GM12801 (cell line): ENCODE results near the gene DGKA.

Experiments used
- CTCF ChIP-seq: IDR thresholded peaks from one replicate; pipeline ENCODE4 v1.5.1; 2011; ENCODE audit warnings: control low read depth; ENCODE audit not compliant: insufficient read length; ENCODE audit errors: extremely low read depth

DGKA gene

GRCh38 chr12:55930771-55931316, at the start of gene DGKA:
TSS of gene DGKA (plus strand) at chr12:55931162. CDS start at chr12:55936504, 5,342 bp downstream.
- no peak for TF ChIP-seq CTCF

- TF ChIP-seq CTCF: no peak
These were observed 45.8 kb upstream of the DGKA start for GRCh38 chr12:55885113-55885512.

- TF ChIP-seq CTCF: no peak
These were observed 39.7 kb upstream of the DGKA start for GRCh38 chr12:55891310-55891709.

- TF ChIP-seq CTCF: no peak
These were observed 37.2 kb upstream of the DGKA start for GRCh38 chr12:55893723-55894122.

GRCh38 chr12:55899082-55899481, 31.9 kb upstream of the DGKA start:
- no peak for TF ChIP-seq CTCF

- no peak for TF ChIP-seq CTCF
These were observed 29.0 kb upstream of the DGKA start for GRCh38 chr12:55901881-55902490.

- no peak for TF ChIP-seq CTCF
These were observed 24.9 kb upstream of the DGKA start for GRCh38 chr12:55906056-55906455.
